Measurements from ENCODE around the gene RBM6.
A peak's percentile ranks its signal among the peaks of the same experiment; 100 is the strongest.

The RBM6 gene

GRCh38 chr3:50095352-50095998, 155.5 kb downstream of the RBM6 start:
- no peak for DNase-seq (ENCODE audit: low spot score)

- no peak for DNase-seq (ENCODE audit: low spot score)
These were observed 160.4 kb downstream of the RBM6 start for GRCh38 chr3:50100386-50100785.

- no peak for DNase-seq (ENCODE audit: low spot score)
These were observed 161.3 kb downstream of the RBM6 start for GRCh38 chr3:50100956-50101845.

- DNase-seq (ENCODE audit: low spot score) = no peak
These were observed 162.6 kb downstream of the RBM6 start for GRCh38 chr3:50102558-50102957.

- no peak for DNase-seq (ENCODE audit: low spot score)
These were observed 171.8 kb downstream of the RBM6 start for GRCh38 chr3:50111757-50112156.

GRCh38 chr3:50112462-50112861, 172.5 kb downstream of the RBM6 start:
- peak; percentile 80 for DNase-seq (ENCODE audit: low spot score)

GRCh38 chr3:50117120-50117519, 177.2 kb downstream of the RBM6 start:
- no peak for DNase-seq (ENCODE audit: low spot score)

- DNase-seq (ENCODE audit: low spot score) = no peak
These were observed 178.3 kb downstream of the RBM6 start for GRCh38 chr3:50118237-50118636.

GRCh38 chr3:50119786-50120185, 179.8 kb downstream of the RBM6 start:
- DNase-seq (ENCODE audit: low spot score) = no peak

- DNase-seq (ENCODE audit: low spot score) = no peak
These were observed 180.6 kb downstream of the RBM6 start for GRCh38 chr3:50120364-50121071.

GRCh38 chr3:50121072-50122032, 181.4 kb downstream of the RBM6 start:
- peak; percentile 89 for DNase-seq (ENCODE audit: low spot score)

- DNase-seq (ENCODE audit: low spot score) = no peak
These were observed 182.1 kb downstream of the RBM6 start for GRCh38 chr3:50122071-50122470.

- no peak for DNase-seq (ENCODE audit: low spot score)
These were observed 182.9 kb downstream of the RBM6 start for GRCh38 chr3:50122661-50123391.

- DNase-seq (ENCODE audit: low spot score) = no peak
These were observed 183.6 kb downstream of the RBM6 start for GRCh38 chr3:50123394-50124051.

- no peak for DNase-seq (ENCODE audit: low spot score)
These were observed 184.3 kb downstream of the RBM6 start for GRCh38 chr3:50124052-50124799.

GRCh38 chr3:50124800-50125178, 184.8 kb downstream of the RBM6 start:
- DNase-seq (ENCODE audit: low spot score) = no peak

GRCh38 chr3:50125541-50126286, 185.8 kb downstream of the RBM6 start:
- DNase-seq (ENCODE audit: low spot score) = no peak

- no peak for DNase-seq (ENCODE audit: low spot score)
These were observed 186.6 kb downstream of the RBM6 start for GRCh38 chr3:50126287-50127211.

All from Ammon's horn (tissue), 1 donor.